HG02588 (cell line): ENCODE results near the gene RPP38.

Experiments used
- ATAC-seq: cut with Tn5 transposase; IDR thresholded peaks from one replicate; pipeline ENCODE4 v1.9.1; 2021; ENCODE audit warnings: mild to moderate bottlenecking, moderate library complexity; ENCODE audit not compliant: unreplicated experiment

RPP38 gene

DNA sequence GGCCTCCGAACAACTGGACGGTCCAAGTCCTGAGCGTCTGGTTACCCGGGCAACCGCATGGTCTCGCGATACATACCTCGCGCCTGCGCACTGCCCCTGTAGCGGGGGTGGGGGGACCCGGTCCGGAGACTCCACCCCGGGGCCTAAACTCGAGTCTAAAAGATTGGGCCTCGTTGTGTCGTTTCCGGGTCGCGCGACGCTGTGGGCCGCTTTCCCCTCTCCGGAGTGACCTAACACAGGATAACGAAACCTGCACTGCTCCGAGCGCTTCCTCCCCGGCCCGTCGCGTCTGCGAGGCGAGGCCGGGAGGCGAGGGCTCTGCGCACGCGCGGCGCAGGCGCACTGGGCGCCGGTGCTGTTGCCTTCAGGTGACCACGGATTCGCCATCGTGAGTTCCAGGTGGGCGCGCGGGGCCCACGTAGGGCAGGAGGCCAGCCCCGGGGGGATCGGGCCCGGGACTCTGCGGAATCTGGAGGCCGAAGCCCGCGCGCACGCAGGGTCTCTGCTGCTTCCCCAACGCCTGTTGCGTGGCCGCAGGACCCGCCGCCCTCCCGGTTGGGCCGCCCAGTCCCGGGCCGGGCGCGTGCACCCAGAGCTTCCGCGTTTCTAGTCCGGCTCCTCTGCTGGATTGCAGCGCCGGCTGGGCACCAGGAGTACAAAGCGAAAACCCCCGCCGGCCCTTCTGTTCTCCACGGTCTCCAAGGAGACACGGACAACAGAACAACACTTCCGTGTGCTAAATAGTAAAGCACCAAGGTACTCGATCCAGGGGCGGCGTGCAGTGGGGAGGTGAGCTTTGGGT lies at the start of gene RPP38:
TSS of gene RPP38 (plus strand) at position 345 of the 802 bp plus-strand sequence. CDS start 5,960 bp downstream, outside the sequence.
- ATAC-seq, result peak; percentile 87

DNA sequence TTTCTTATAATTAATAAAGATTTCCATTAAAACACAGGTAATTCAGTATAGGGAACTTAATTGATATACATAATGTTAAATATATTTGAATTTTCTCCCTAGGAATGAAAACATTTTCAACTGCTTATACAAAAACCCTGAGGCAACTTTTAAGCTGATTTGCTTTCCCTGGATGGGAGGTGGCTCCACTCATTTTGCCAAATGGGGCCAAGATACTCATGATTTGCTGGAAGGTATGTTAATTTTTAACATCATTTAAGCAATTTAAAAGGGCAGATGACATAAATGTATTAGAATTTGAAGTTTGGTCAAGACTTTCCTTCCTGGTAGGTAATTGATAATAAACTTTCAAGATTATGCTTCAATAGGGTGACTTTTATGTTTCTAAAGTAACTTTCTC lies 47.6 kb upstream of the RPP38 start:
- no peak for ATAC-seq

DNA sequence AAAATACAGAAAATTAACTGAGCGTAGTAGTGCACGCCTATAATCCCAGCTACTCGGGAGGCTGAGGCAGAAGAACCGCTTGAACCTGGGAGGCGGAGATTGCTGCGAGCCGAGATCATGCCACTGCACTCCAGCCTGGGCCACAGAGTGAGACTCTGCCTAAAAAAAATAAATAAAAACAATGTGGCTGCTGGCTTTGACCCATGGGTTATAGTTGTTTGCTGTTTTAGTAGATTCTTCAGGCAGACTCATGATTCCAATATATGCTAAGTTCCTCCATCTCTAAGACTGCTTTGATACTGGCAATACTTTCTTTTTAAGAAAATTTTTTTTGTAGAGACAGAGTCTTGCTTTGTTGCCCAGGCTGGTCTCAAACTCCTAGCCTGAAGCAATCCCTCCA lies 45.0 kb upstream of the RPP38 start:
- no peak for ATAC-seq

- ATAC-seq, result no peak
Observed at GRCh38 chr10:15053061-15053460, 44.1 kb upstream of the RPP38 start.

- no peak for ATAC-seq
Observed at GRCh38 chr10:15058689-15059088, 38.5 kb upstream of the RPP38 start.

DNA sequence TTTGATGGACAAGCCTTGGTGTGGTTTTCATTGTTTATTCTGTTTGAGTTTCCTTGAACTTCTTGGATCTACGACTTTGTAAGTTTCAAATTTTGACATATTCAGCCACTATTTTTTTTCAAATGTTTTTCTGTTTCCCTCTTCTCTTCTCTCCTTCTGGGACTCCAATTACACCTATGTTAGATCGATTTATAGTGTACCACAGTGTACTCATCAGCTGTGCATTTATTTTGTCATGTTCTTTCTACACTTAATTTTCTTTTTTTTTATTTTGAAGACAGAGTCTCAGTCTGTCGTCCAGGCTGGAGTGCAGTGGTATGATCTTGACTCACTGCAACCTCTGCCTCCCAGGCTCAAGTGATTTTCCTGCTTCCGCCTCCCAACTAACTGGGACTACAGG lies 37.2 kb upstream of the RPP38 start:
- ATAC-seq, result no peak

- ATAC-seq, result no peak
Observed at GRCh38 chr10:15060638-15061037, 36.5 kb upstream of the RPP38 start.

DNA sequence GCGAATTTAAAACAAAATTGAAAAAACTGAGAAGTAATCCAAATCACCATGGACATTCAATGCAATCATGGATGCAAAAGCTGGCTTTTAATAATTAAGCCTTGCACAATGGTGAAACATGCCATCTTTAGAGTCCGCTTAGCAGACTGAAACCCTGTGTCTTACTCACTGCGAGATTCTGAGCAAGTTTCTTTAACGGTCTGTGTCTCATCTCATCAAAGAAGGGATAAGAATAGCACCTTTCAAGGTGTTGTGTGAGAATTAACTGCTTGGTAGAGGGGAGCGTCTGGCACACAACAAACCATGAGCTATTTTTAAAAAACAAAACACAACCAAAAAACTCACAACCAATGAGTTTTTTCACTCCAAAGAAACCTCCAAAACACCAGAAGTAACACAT lies 30.0 kb upstream of the RPP38 start:
- ATAC-seq, result no peak

DNA sequence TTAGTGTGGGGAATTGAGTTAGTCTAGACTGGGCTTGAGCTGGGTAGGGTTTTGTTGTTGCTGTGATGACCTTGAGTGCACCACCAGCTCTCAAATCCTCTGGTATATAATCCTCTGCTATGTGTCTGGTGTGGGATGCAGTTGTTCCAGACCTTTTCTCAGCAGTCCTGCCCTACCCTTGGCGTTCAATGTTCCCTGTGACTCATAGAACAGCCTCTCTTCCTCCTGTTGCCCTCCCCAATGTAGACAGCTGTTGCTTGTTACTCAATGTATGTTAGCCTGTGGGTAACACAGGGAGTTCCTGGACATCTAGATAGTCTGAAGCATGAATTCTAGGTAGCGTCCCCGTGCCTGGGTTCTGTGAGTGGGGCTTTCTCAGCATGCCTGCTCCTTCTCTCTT lies 28.4 kb upstream of the RPP38 start:
- no peak for ATAC-seq

DNA sequence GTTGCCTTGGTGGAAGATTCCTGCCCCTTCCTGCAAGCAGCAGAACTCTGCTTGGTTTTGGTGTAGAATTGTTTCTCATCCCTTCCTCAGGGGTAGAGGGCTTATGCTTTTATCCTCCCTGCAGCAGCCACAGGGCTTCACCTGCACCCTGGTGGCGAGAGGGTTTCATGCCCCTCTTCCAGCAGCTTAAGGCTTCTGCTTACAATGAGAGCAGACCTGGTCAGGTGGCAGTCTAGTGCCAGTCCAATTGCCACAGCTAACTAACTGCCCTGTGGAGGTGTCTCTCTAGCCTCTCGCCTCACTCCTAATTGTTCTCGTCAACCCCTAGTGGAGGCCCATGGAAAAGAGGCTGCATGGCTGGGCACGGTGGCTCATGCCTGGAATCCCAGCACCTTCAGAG lies 27.9 kb upstream of the RPP38 start:
- ATAC-seq, result no peak

GRCh38 chr10:15072358-15072757 lies 24.8 kb upstream of the RPP38 start:
- ATAC-seq, result no peak

- no peak for ATAC-seq
Observed at GRCh38 chr10:15075421-15075820, 21.7 kb upstream of the RPP38 start.

GRCh38 chr10:15083674-15084501 lies 13.3 kb upstream of the RPP38 start:
- ATAC-seq, result no peak

GRCh38 chr10:15084502-15084922 lies 12.6 kb upstream of the RPP38 start:
- no peak for ATAC-seq

DNA sequence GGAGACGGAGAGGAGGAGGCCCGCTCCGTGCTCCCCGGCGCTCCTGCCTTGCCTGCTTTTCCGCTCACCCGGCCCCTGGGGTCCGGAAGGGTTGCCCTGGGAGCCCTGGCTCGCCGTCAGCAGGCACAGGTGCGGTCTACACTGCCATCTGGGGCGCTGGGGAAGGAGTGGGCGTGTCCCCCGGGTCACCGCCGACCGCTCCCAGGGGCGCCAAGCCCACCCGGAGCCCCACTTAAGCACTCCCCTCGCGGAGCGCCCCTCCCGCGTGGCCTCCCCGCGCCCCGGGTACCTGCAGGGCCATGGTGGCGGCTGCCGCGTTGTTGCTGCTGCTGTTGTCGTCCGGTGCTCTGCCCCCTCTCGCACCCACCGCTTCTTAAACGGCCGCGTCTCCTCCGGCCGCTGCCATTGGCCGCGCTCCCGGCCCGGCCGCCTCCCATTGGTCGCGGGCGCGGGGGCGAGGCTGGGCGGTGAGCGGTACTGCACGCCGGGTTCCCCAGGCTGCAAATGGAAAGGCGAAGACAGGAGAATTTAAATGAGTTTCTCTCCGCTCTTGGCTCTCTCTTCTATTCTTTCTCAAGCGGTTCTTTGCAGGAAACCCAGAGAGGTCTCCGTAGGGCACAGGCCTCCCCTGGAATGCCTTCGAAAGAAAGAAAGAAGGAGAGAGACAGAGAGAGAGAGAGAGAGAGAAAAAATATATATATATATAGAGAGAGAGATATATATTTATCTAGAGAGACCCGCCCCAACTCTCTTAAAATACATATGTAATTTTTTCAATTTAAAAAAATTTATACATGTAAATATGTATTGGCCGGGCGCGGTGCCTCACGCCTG lies 8.5 kb upstream of the RPP38 start, which contains the start of gene ACBD7:
TSS of gene ACBD7 (minus strand) at position 349 of the 834 bp plus-strand sequence. CDS start at position 301, 48 bp downstream.
- ATAC-seq, result peak; percentile 100

DNA sequence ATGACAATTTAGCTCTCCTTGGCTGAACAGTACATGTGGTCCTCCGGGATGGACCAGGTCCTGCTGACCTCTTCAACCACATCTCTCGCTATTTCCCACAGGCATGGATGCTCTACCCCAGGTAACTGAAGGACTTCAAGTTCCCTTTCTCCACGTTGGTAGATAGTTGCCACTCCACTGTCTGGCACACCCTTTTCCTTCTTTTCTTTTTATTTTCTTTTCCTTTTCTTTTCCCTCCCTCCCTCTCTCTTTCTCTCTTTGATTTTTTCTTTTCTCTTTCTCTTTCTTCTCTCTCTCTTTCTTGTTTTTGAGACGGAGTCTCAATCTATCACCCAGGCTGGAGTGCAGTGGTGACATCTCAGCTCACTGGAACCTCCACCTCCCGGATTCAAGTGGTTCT lies 5.7 kb upstream of the RPP38 start:
- ATAC-seq, result no peak

DNA sequence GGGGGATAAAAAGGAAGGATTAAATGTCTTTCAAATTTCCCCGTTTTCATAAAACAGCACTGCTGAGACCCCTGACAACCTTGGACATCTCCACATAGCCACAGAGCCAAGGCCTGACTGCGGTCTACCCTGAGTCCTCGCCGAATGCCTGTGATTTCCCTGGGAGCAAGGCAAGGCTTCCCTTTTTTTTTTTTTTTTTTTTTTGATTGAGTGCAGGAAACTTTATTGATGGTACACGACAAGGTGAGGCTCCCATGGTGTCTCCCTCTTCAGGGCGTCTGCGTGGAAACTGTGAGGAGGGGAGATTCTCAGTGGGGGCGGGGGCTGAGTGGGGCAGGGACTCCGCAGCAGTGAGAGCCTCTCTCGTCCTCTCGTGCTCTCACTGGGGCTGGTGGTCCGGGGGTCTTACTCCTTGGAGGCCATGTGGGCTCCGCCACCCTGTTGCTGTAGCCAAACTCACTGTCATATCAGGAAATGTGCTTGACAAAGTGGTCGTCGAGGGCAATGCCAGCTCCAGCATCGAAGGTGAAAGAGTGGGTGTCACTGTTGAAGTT lies 4.2 kb upstream of the RPP38 start:
- ATAC-seq, result no peak

DNA sequence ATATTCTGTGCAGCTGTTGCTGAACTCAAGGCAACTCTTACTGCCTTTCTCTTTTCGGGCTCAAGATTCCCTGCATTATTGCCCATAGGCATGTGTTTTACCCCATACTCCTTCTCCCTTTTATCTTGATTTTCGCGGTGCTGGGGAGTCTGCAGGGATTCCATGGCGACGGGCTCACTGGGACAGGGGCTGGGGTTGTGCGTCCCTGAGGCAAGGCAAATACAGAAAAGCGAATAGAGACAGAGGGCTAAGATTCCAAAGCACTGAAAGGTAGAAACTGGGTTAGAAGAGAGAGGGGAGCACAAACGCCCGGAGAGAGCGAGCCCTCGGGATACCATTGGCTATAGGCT lies 519 bp upstream of the RPP38 start:
- ATAC-seq, result no peak

DNA sequence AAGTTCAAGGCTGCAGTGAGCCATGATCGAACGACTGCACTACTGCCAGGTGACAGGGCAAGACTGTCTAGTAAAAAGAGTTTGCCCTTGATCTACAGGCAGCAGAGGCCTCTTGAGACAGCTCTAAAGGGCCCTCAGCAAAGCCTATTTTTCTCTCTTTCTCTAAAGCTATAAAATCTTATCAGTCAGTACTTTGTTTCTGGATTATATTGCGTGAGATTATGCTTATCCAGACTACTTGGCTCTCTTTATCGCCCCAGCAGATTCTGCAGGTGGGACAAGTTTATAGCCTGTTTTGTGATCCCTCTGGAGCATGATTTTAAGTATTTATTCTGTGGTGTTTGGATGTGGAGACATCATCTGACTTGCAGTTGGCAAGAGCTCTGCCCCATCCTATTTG lies 2.7 kb downstream of the RPP38 start:
- no peak for ATAC-seq

DNA sequence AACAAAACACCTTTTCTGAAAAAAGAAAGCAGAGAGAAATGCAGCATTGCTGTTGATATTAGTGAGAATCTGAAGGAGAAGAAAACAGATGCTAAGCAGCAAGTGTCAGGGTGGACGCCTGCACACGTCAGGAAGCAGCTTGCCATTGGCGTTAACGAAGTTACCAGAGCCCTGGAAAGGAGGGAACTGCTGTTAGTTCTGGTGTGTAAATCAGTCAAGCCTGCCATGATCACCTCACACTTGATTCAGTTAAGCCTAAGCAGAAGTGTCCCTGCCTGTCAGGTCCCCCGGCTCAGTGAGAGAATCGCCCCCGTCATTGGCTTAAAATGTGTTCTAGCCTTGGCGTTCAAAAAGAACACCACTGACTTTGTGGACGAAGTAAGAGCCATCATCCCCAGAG lies 6.4 kb downstream of the RPP38 start:
- ATAC-seq, result no peak
